Measurements from ENCODE around the gene PRKCZ. TPM values are rescaled to one million over a fixed set of nuclear protein-coding genes. Genes with fewer than 3 reads are reported as not detected.

Gene PRKCZ
- total RNA-seq, 2 donors from 2014 or later: 60.7 to 67.8 TPM

GRCh38 chr1:2174348-2175054 is 124.3 kb downstream of the PRKCZ start:
- ATAC-seq (peak; percentile 74), DNase-seq (peak in 1 of 2 donors; percentile 47)
- intact Hi-C loops (cut with DNase I, micrococcal nuclease): no loop called here

- intact Hi-C loops (cut with DNase I, micrococcal nuclease): no loop called here
- ATAC-seq: no peak
Measured at GRCh38 chr1:2175055-2175414, 124.8 kb downstream of the PRKCZ start.

GRCh38 chr1:2175681-2176454 is 125.7 kb downstream of the PRKCZ start:
- intact Hi-C loops (cut with DNase I, micrococcal nuclease): no loop called here
- no peak for ATAC-seq

More at GRCh38 chr1:2175055-2175414, 124.8 kb downstream of the PRKCZ start:
- DNase-seq: no peak

GRCh38 chr1:2176615-2177014 is 126.4 kb downstream of the PRKCZ start:
- intact Hi-C loops (cut with DNase I, micrococcal nuclease): no loop called here
- ATAC-seq: no peak

More at GRCh38 chr1:2175681-2176454, 125.7 kb downstream of the PRKCZ start:
- DNase-seq: no peak

GRCh38 chr1:2177541-2177940 is 127.3 kb downstream of the PRKCZ start:
- intact Hi-C loops (cut with DNase I, micrococcal nuclease): no loop called here
- DNase-seq: no peak
- ATAC-seq: no peak

More at GRCh38 chr1:2176615-2177014, 126.4 kb downstream of the PRKCZ start:
- no peak for DNase-seq

GRCh38 chr1:2177946-2178538 is 127.8 kb downstream of the PRKCZ start:
- intact Hi-C loops (cut with DNase I, micrococcal nuclease): no loop called here
- ATAC-seq (no peak), DNase-seq (no peak)

GRCh38 chr1:2178875-2179274 is 128.7 kb downstream of the PRKCZ start:
- intact Hi-C loops (cut with DNase I, micrococcal nuclease): no loop called here
- no peak for ATAC-seq

GRCh38 chr1:2179283-2180013 is 129.2 kb downstream of the PRKCZ start:
- intact Hi-C loops (cut with DNase I, micrococcal nuclease): no loop called here
- ATAC-seq (no peak), DNase-seq (no peak)

More at GRCh38 chr1:2178875-2179274, 128.7 kb downstream of the PRKCZ start:
- no peak for DNase-seq

- ATAC-seq: no peak
Measured at GRCh38 chr1:2180297-2181245, 130.4 kb downstream of the PRKCZ start.

GRCh38 chr1:2181271-2181670 is 131.1 kb downstream of the PRKCZ start:
- ATAC-seq: no peak
- no peak for DNase-seq
- intact Hi-C loops (cut with DNase I, micrococcal nuclease): no loop called here

More at GRCh38 chr1:2180297-2181245, 130.4 kb downstream of the PRKCZ start:
- intact Hi-C loops (cut with DNase I, micrococcal nuclease): no loop called here
- no peak for DNase-seq

- intact Hi-C loops (cut with DNase I, micrococcal nuclease): no loop called here
Measured at GRCh38 chr1:2181752-2182151, 131.5 kb downstream of the PRKCZ start.

GRCh38 chr1:2182376-2182775 is 132.2 kb downstream of the PRKCZ start:
- DNase-seq: no peak
- ATAC-seq: no peak
- intact Hi-C loops (cut with DNase I, micrococcal nuclease): no loop called here

More at GRCh38 chr1:2181752-2182151, 131.5 kb downstream of the PRKCZ start:
- DNase-seq: no peak
- ATAC-seq: no peak

- intact Hi-C loops (cut with DNase I, micrococcal nuclease): no loop called here
- ATAC-seq (no peak), DNase-seq (no peak)
Measured at GRCh38 chr1:2183937-2184334, 133.7 kb downstream of the PRKCZ start.

- intact Hi-C loops (cut with DNase I, micrococcal nuclease): no loop called here
- no peak for ATAC-seq
- no peak for DNase-seq
Measured at GRCh38 chr1:2184531-2184930, 134.3 kb downstream of the PRKCZ start.

GRCh38 chr1:2184934-2185333 is 134.7 kb downstream of the PRKCZ start:
- no peak for DNase-seq
- intact Hi-C loops (cut with DNase I, micrococcal nuclease): no loop called here
- ATAC-seq: no peak

- ATAC-seq (no peak), DNase-seq (no peak)
- intact Hi-C loops (cut with DNase I, micrococcal nuclease): no loop called here
Measured at GRCh38 chr1:2185880-2186855, 136.0 kb downstream of the PRKCZ start.

GRCh38 chr1:2186901-2187300 is 136.7 kb downstream of the PRKCZ start:
- DNase-seq (no peak), ATAC-seq (no peak)
- intact Hi-C loops (cut with DNase I, micrococcal nuclease): no loop called here
